Retinal pigment epithelial cell (primary cell): ENCODE results near the gene DES.
A peak's percentile ranks its signal among the peaks of the same experiment; 100 is the strongest.

Experiments
- DNase-seq: peaks from one replicate; pipeline ENCODE4 v3.0.0-alpha.2; 2010; ENCODE audit warnings: low read depth
- H3K4me3 ChIP-seq: 2 replicates; pipeline ENCODE4 v1.5.1; 2011; ENCODE audit warnings: mild to moderate bottlenecking, low read length, control low read depth, moderate library complexity
- CTCF ChIP-seq: conservative IDR thresholded peaks from 2 replicates; pipeline ENCODE4 v1.5.1; 2011; ENCODE audit warnings: low read depth, low read length, control low read depth, inconsistent platforms

The DES gene

GRCh38 chr2:219418155-219419011, at the start of gene DES:
Gene DES, plus strand, starts transcription at chr2:219418377. Its CDS starts 86 bp downstream, at chr2:219418463.
- peak; percentile 24 for TF ChIP-seq CTCF
- peak within 1 kb of the TSS; percentile 1 for H3K4me3 ChIP-seq
- DNase-seq, result no peak

- peak; percentile 34 for DNase-seq
- no peak overlapping the region for H3K4me3 ChIP-seq
- no peak for TF ChIP-seq CTCF
Measured at GRCh38 chr2:219368690-219369191, 49.4 kb upstream of the DES start.

- TF ChIP-seq CTCF, result no peak
- no peak overlapping the region for H3K4me3 ChIP-seq
- no peak for DNase-seq
Measured at GRCh38 chr2:219369447-219369861, 48.7 kb upstream of the DES start.

GRCh38 chr2:219378163-219378851, 39.9 kb upstream of the DES start:
- no peak overlapping the region for H3K4me3 ChIP-seq
- DNase-seq, result no peak
- no peak for TF ChIP-seq CTCF

GRCh38 chr2:219380926-219381325, 37.3 kb upstream of the DES start:
- no peak for TF ChIP-seq CTCF
- no peak for DNase-seq
- H3K4me3 ChIP-seq, result no peak overlapping the region

- DNase-seq, result no peak
- no peak overlapping the region for H3K4me3 ChIP-seq
- no peak for TF ChIP-seq CTCF
Measured at GRCh38 chr2:219381448-219381847, 36.7 kb upstream of the DES start.
